Measurements from ENCODE around the gene PF4V1.

The PF4V1 gene

GRCh38 chr4:73853718-73854473 lies 800 bp downstream of the PF4V1 start:
- no peaks in the 10 kb centered on the region for H3K36me3 Mint-ChIP-seq (ENCODE audit: low read depth)
- no peaks in the 10 kb centered on the region for H3K4me1 Mint-ChIP-seq
- H3K27ac Mint-ChIP-seq = no peak overlapping the region
- no peaks in the 10 kb centered on the region for H3K9me3 Mint-ChIP-seq
- no peak for ATAC-seq
- no peak overlapping the region for H3K4me3 Mint-ChIP-seq
- no peak for DNase-seq
- peaks cover 3% of the 10 kb centered on the region for H3K27me3 Mint-ChIP-seq

- Mint-ChIP-seq H3K4me3 (no peak overlapping the region), H3K27me3 (peaks cover 3% of the 10 kb centered on the region), H3K36me3 (ENCODE audit: low read depth) (no peaks in the 10 kb centered on the region), H3K9me3 (no peaks in the 10 kb centered on the region), H3K27ac (no peak overlapping the region), H3K4me1 (no peaks in the 10 kb centered on the region)
- no peak for DNase-seq
- ATAC-seq = no peak
Measured at GRCh38 chr4:73855406-73855805, 2.3 kb downstream of the PF4V1 start.

GRCh38 chr4:73856518-73856917 lies 3.4 kb downstream of the PF4V1 start:
- Mint-ChIP-seq H3K4me3 (no peak overlapping the region), H3K9me3 (no peaks in the 10 kb centered on the region), H3K27ac (no peak overlapping the region), H3K27me3 (peaks cover 3% of the 10 kb centered on the region), H3K36me3 (ENCODE audit: low read depth) (no peaks in the 10 kb centered on the region), H3K4me1 (no peaks in the 10 kb centered on the region)
- DNase-seq = no peak
- ATAC-seq = no peak

GRCh38 chr4:73859614-73860088 lies 6.6 kb downstream of the PF4V1 start:
- H3K27ac Mint-ChIP-seq = no peak overlapping the region
- ATAC-seq (no peak), DNase-seq (no peak)

GRCh38 chr4:73860181-73860580 lies 7.1 kb downstream of the PF4V1 start:
- DNase-seq (no peak), ATAC-seq (no peak)
- Mint-ChIP-seq H3K4me1 (no peaks in the 10 kb centered on the region), H3K4me3 (no peak overlapping the region), H3K27me3 (no peaks in the 10 kb centered on the region), H3K9me3 (no peaks in the 10 kb centered on the region), H3K27ac (no peak overlapping the region), H3K36me3 (ENCODE audit: low read depth) (no peaks in the 10 kb centered on the region)

More at GRCh38 chr4:73859614-73860088, 6.6 kb downstream of the PF4V1 start:
- H3K36me3 Mint-ChIP-seq (ENCODE audit: low read depth) = no peaks in the 10 kb centered on the region
- H3K4me1 Mint-ChIP-seq = no peaks in the 10 kb centered on the region
- H3K4me3 Mint-ChIP-seq = no peak overlapping the region
- no peaks in the 10 kb centered on the region for H3K9me3 Mint-ChIP-seq
- no peaks in the 10 kb centered on the region for H3K27me3 Mint-ChIP-seq

GRCh38 chr4:73860917-73861316 lies 7.8 kb downstream of the PF4V1 start:
- Mint-ChIP-seq H3K36me3 (ENCODE audit: low read depth) (no peaks in the 10 kb centered on the region), H3K4me3 (no peak overlapping the region), H3K27ac (no peak overlapping the region), H3K4me1 (no peaks in the 10 kb centered on the region), H3K27me3 (no peaks in the 10 kb centered on the region), H3K9me3 (no peaks in the 10 kb centered on the region)
- DNase-seq = no peak
- no peak for ATAC-seq

- H3K36me3 Mint-ChIP-seq (ENCODE audit: low read depth) = no peaks in the 10 kb centered on the region
- no peaks in the 10 kb centered on the region for H3K9me3 Mint-ChIP-seq
- H3K27ac Mint-ChIP-seq = no peak overlapping the region
- no peak for DNase-seq
- no peak overlapping the region for H3K4me3 Mint-ChIP-seq
- H3K4me1 Mint-ChIP-seq = no peaks in the 10 kb centered on the region
- no peak for ATAC-seq
- no peaks in the 10 kb centered on the region for H3K27me3 Mint-ChIP-seq
Measured at GRCh38 chr4:73862322-73862721, 9.2 kb downstream of the PF4V1 start.

GRCh38 chr4:73864365-73864764 lies 11.3 kb downstream of the PF4V1 start:
- H3K9me3 Mint-ChIP-seq = no peaks in the 10 kb centered on the region
- DNase-seq (no peak), ATAC-seq (no peak)
- H3K4me3 Mint-ChIP-seq = no peak overlapping the region
- H3K27ac Mint-ChIP-seq = no peak overlapping the region
- H3K4me1 Mint-ChIP-seq = peaks cover 1% of the 10 kb centered on the region
- peaks cover 13% of the 10 kb centered on the region for H3K27me3 Mint-ChIP-seq
- no peaks in the 10 kb centered on the region for H3K36me3 Mint-ChIP-seq (ENCODE audit: low read depth)

GRCh38 chr4:73864961-73865360 lies 11.9 kb downstream of the PF4V1 start:
- Mint-ChIP-seq H3K4me1 (peaks cover 1% of the 10 kb centered on the region), H3K9me3 (no peaks in the 10 kb centered on the region), H3K4me3 (no peak overlapping the region), H3K27ac (no peak overlapping the region), H3K36me3 (ENCODE audit: low read depth) (no peaks in the 10 kb centered on the region), H3K27me3 (peaks cover 19% of the 10 kb centered on the region)
- ATAC-seq (no peak), DNase-seq (no peak)

- no peak for ATAC-seq
- H3K36me3 Mint-ChIP-seq (ENCODE audit: low read depth) = no peaks in the 10 kb centered on the region
- DNase-seq = no peak
- H3K27me3 Mint-ChIP-seq = peaks cover 24% of the 10 kb centered on the region
- H3K4me1 Mint-ChIP-seq = peaks cover 1% of the 10 kb centered on the region
- no peak overlapping the region for H3K27ac Mint-ChIP-seq
- no peak overlapping the region for H3K4me3 Mint-ChIP-seq
- H3K9me3 Mint-ChIP-seq = no peaks in the 10 kb centered on the region
Measured at GRCh38 chr4:73865431-73866096, 12.5 kb downstream of the PF4V1 start.

- Mint-ChIP-seq H3K27ac (no peak overlapping the region), H3K9me3 (no peaks in the 10 kb centered on the region), H3K36me3 (ENCODE audit: low read depth) (no peaks in the 10 kb centered on the region), H3K4me1 (peaks cover 1% of the 10 kb centered on the region), H3K27me3 (peaks cover 24% of the 10 kb centered on the region), H3K4me3 (no peak overlapping the region)
- DNase-seq = no peak
- ATAC-seq = no peak
Measured at GRCh38 chr4:73866246-73866645, 13.2 kb downstream of the PF4V1 start.

- peaks cover 24% of the 10 kb centered on the region for H3K27me3 Mint-ChIP-seq
- H3K36me3 Mint-ChIP-seq (ENCODE audit: low read depth) = no peaks in the 10 kb centered on the region
- ATAC-seq (no peak), DNase-seq (no peak)
- no peak overlapping the region for H3K4me3 Mint-ChIP-seq
- H3K27ac Mint-ChIP-seq = no peak overlapping the region
- H3K9me3 Mint-ChIP-seq = no peaks in the 10 kb centered on the region
- peaks cover 1% of the 10 kb centered on the region for H3K4me1 Mint-ChIP-seq
Measured at GRCh38 chr4:73867783-73868182, 14.7 kb downstream of the PF4V1 start.

GRCh38 chr4:73868206-73869129 lies 15.4 kb downstream of the PF4V1 start:
- Mint-ChIP-seq H3K36me3 (ENCODE audit: low read depth) (no peaks in the 10 kb centered on the region), H3K4me1 (peaks cover 1% of the 10 kb centered on the region), H3K27ac (no peak overlapping the region), H3K27me3 (peaks cover 24% of the 10 kb centered on the region), H3K4me3 (no peak overlapping the region), H3K9me3 (no peaks in the 10 kb centered on the region)
- DNase-seq (no peak), ATAC-seq (no peak)

GRCh38 chr4:73869130-73870055 lies 16.3 kb downstream of the PF4V1 start, which contains the start of gene CXCL1:
Gene CXCL1 (plus strand): TSS chr4:73869393. CDS start chr4:73869471, 78 bp downstream.
- H3K27ac Mint-ChIP-seq = no peak within 1 kb of the TSS
- no peaks in the 10 kb centered on the region for H3K9me3 Mint-ChIP-seq
- ATAC-seq (no peak), DNase-seq (no peak)
- H3K4me1 Mint-ChIP-seq = peaks cover 1% of the 10 kb centered on the region
- H3K4me3 Mint-ChIP-seq = no peak within 1 kb of the TSS
- H3K36me3 Mint-ChIP-seq (ENCODE audit: low read depth) = no peaks in the 10 kb centered on the region
- H3K27me3 Mint-ChIP-seq = peaks cover 24% of the 10 kb centered on the region
